Measurements from ENCODE around the gene LTF. TPM values are rescaled to one million over a fixed set of nuclear protein-coding genes. Genes with fewer than 3 reads are reported as not detected.

Gene LTF
- total RNA-seq, 1 experiment from 2014 or later = not detected

DNA sequence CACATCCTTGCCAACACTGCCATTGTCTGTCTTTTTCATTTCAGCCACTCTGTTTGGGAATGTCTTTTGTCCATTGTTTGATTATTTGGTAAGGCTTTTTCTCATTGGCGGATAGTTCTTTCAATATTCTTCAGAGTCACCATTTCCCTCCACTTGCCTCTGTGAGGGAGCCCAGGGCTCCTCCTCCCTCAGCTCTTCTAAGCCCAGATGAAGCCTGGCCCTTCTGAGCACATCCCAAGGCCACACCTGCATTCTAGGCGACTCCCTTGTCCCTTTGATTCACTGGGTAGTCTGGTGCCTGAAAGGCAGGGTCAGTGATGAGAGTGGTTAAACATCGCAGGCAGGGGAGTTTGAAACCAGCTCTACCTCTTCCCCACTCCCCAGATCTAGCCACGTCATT is 12.4 kb upstream of the LTF start:
- no peaks in the 10 kb centered on the region for H3K9me2 ChIP-seq (ENCODE audit: insufficient read depth)
- TF ChIP-seq FOSL1 (IDR thresholded peaks at IDR 0.05; ENCODE audit: low read depth) (no peak), CBX3 (IDR thresholded peaks at IDR 0.05; ENCODE audit: low read depth) (no peak), POLR2AphosphoS5 (IDR thresholded peaks at IDR 0.05; ENCODE audit: low read depth, low read length) (no peak), CEBPB (IDR thresholded peaks at IDR 0.05; ENCODE audit: low read depth) (no peak), SP1 (IDR thresholded peaks at IDR 0.05; ENCODE audit: low read depth) (no peak), TCF7L2 (IDR thresholded peaks at IDR 0.05; ENCODE audit: borderline replicate concordance, extremely low read depth, insufficient read depth, insufficient read length) (no peak)
- no peak for ATAC-seq

GRCh38 chr3:46472736-46473135 is 8.0 kb upstream of the LTF start:
- intact Hi-C loops (cut with micrococcal nuclease) = no loop called here
- TF ChIP-seq ZFX (IDR thresholded peaks at IDR 0.05) (no peak), SP1 (IDR thresholded peaks at IDR 0.05; ENCODE audit: low read depth) (no peak), EGR1 (IDR thresholded peaks at IDR 0.05; ENCODE audit: low read depth) (no peak), TCF7L2 (IDR thresholded peaks at IDR 0.05; ENCODE audit: borderline replicate concordance, extremely low read depth, insufficient read depth, insufficient read length) (no peak), RAD21 (IDR thresholded peaks at IDR 0.05; ENCODE audit: low read depth) (no peak), EZH2 (IDR thresholded peaks at IDR 0.05) (no peak), MAX (IDR thresholded peaks at IDR 0.05) (no peak), SRF (IDR thresholded peaks at IDR 0.05; ENCODE audit: low read depth) (no peak), EZH2phosphoT487 (IDR thresholded peaks at IDR 0.05; ENCODE audit: borderline replicate concordance) (no peak), YY1 (IDR thresholded peaks at IDR 0.05; ENCODE audit: extremely low read depth, insufficient replicate concordance, low read depth, low read length) (no peak), SIN3A (IDR thresholded peaks at IDR 0.05; ENCODE audit: low read depth) (no peak), ELF1 (IDR thresholded peaks at IDR 0.05; ENCODE audit: borderline replicate concordance, low read depth) (no peak)
- TF ChIP-seq, protein P1, sequence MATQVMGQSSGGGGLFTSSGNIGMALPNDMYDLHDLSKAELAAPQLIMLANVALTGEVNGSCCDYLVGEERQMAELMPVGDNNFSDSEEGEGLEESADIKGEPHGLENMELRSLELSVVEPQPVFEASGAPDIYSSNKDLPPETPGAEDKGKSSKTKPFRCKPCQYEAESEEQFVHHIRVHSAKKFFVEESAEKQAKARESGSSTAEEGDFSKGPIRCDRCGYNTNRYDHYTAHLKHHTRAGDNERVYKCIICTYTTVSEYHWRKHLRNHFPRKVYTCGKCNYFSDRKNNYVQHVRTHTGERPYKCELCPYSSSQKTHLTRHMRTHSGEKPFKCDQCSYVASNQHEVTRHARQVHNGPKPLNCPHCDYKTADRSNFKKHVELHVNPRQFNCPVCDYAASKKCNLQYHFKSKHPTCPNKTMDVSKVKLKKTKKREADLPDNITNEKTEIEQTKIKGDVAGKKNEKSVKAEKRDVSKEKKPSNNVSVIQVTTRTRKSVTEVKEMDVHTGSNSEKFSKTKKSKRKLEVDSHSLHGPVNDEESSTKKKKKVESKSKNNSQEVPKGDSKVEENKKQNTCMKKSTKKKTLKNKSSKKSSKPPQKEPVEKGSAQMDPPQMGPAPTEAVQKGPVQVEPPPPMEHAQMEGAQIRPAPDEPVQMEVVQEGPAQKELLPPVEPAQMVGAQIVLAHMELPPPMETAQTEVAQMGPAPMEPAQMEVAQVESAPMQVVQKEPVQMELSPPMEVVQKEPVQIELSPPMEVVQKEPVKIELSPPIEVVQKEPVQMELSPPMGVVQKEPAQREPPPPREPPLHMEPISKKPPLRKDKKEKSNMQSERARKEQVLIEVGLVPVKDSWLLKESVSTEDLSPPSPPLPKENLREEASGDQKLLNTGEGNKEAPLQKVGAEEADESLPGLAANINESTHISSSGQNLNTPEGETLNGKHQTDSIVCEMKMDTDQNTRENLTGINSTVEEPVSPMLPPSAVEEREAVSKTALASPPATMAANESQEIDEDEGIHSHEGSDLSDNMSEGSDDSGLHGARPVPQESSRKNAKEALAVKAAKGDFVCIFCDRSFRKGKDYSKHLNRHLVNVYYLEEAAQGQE (IDR thresholded peaks at IDR 0.05; ENCODE audit: low read depth) = no peak
- TF ChIP-seq, protein P2, sequence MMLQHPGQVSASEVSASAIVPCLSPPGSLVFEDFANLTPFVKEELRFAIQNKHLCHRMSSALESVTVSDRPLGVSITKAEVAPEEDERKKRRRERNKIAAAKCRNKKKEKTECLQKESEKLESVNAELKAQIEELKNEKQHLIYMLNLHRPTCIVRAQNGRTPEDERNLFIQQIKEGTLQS (IDR thresholded peaks at IDR 0.05) = no peak

More for the DNA sequence above, 12.4 kb upstream of the LTF start:
- Histone ChIP-seq H3K9ac (ENCODE audit: low read length) (no peak overlapping the region), H3K27me3 (ENCODE audit: insufficient read depth, low read length) (peaks cover 19% of the 10 kb centered on the region; the same call in 1 of the 2 replicates), H3K36me3 (ENCODE audit: control insufficient read depth in 1 of 2, insufficient read depth in 2 of 2, low read length in 2 of 2) (no peaks in the 10 kb centered on the region), H2AFZ (ENCODE audit: low read depth, low read length, poor library complexity, severe bottlenecking) (no peak overlapping the region), H3K4me3 (replicated peaks in 1 of 2; ENCODE audit: low read depth in 1 of 2, low read length in 2 of 2) (no peak overlapping the region), H3K27ac (ENCODE audit: low read depth, low read length) (no peak overlapping the region), H3K79me2 (ENCODE audit: insufficient read depth, low read length) (no peaks in the 10 kb centered on the region), H3K9me3 (ENCODE audit: control insufficient read depth in 1 of 2, insufficient read depth in 1 of 2, low read depth in 1 of 2, low read length in 2 of 2) (no peaks in the 10 kb centered on the region), H3K4me2 (ENCODE audit: low read length) (no peak overlapping the region), H3K4me1 (ENCODE audit: control insufficient read depth in 1 of 2, insufficient read depth in 2 of 2, low read length in 2 of 2) (no peaks in the 10 kb centered on the region), H4K20me1 (ENCODE audit: insufficient read depth) (no peaks in the 10 kb centered on the region)
- DNase-seq (ENCODE audit: low read depth, low spot score) = no peak
- BruUV-seq (replicated peaks) = no TSS peak
- CTCF ChIA-PET = interaction anchor here (0.8 kb wide), 1 partner anchor 11 kb away, joined by 4 read pairs; no protein-coding TSS in a partner anchor
- RAD21 ChIA-PET (ENCODE audit: low non-redundant PET in 1 of 2, low total read pairs in 2 of 2, uncharacterized antibody in 2 of 2, unreplicated experiment in 2 of 2) = no interaction called here
- intact Hi-C loops (cut with micrococcal nuclease) = no loop called here
- POLR2A ChIA-PET = no interaction called here

More at GRCh38 chr3:46472736-46473135, 8.0 kb upstream of the LTF start:
- H3K27ac ChIP-seq (ENCODE audit: low read depth, low read length) = no peak overlapping the region
- H3K27me3 ChIP-seq (ENCODE audit: insufficient read depth, low read length) = peaks cover 12% of the 10 kb centered on the region; the same call in 1 of the 2 replicates
- H3K79me2 ChIP-seq (ENCODE audit: insufficient read depth, low read length) = no peaks in the 10 kb centered on the region
- no peaks in the 10 kb centered on the region for H3K4me1 ChIP-seq (ENCODE audit: control insufficient read depth in 1 of 2, insufficient read depth in 2 of 2, low read length in 2 of 2)
- CTCF ChIA-PET = interaction anchor here (0.8 to 1.2 kb wide), 3 partner anchors 13 to 17 kb away, joined by 3 read pairs; no protein-coding TSS in a partner anchor
- no peaks in the 10 kb centered on the region for H4K20me1 ChIP-seq (ENCODE audit: insufficient read depth)
- POLR2A ChIA-PET = no interaction called here
- no peaks in the 10 kb centered on the region for H3K9me3 ChIP-seq (ENCODE audit: control insufficient read depth in 1 of 2, insufficient read depth in 1 of 2, low read depth in 1 of 2, low read length in 2 of 2)
- H3K4me2 ChIP-seq (ENCODE audit: low read length) = no peak overlapping the region
- H3K9ac ChIP-seq (ENCODE audit: low read length) = no peak overlapping the region
- H3K9me2 ChIP-seq (ENCODE audit: insufficient read depth) = no peaks in the 10 kb centered on the region
- no peaks in the 10 kb centered on the region for H3K36me3 ChIP-seq (ENCODE audit: control insufficient read depth in 1 of 2, insufficient read depth in 2 of 2, low read length in 2 of 2)
- DNase-seq (ENCODE audit: low read depth, low spot score) (no peak), ATAC-seq (no peak)
- no TSS peak for BruUV-seq (replicated peaks)
- H2AFZ ChIP-seq (ENCODE audit: low read depth, low read length, poor library complexity, severe bottlenecking) = no peak overlapping the region
- RAD21 ChIA-PET (ENCODE audit: low non-redundant PET in 1 of 2, low total read pairs in 2 of 2, uncharacterized antibody in 2 of 2, unreplicated experiment in 2 of 2) = no interaction called here
- H3K4me3 ChIP-seq (replicated peaks in 1 of 2; ENCODE audit: low read depth in 1 of 2, low read length in 2 of 2) = no peak overlapping the region
